A673 (cell line): ENCODE data around the gene CWC27. TPM values are rescaled to one million over a fixed set of nuclear protein-coding genes. Genes with fewer than 3 reads are reported as not detected.

Source experiments
- BruUV-seq: library from RNA; stranded (reverse); fragments of 400-500 nt; replicated peaks from 2 replicates; lab custom pipeline; 2021; lab: Mats Ljungman, UMichigan
- CTCF ChIA-PET: fragments of 300-600 bp; sonication (Branson Sonifier 250); formaldehyde crosslinking; loops from one replicate; lab custom pipeline; 2022; ENCODE audit warnings: antibody characterized with exemption; lab: Charles Lee
- POLR2A ChIA-PET: fragments of 300-600 bp; sonication (Branson Sonifier 250); formaldehyde crosslinking; loops from one replicate; lab custom pipeline; 2022; ENCODE audit warnings: antibody characterized with exemption; ENCODE audit not compliant: low non-redundant PET; lab: Charles Lee
- DNase-seq: peaks from one replicate; pipeline ENCODE4 v3.0.0-alpha.2; 2015; ENCODE audit warnings: low spot score
- H3K27ac ChIP-seq: fragments of 200-600 bp; sonication (generic); 2 replicates; pipeline ENCODE4 v1.5.1; 2016; ENCODE audit warnings: mixed run types, low read depth, mild to moderate bottlenecking, mixed read lengths, antibody characterized with exemption, low read length; ENCODE audit not compliant: poor library complexity, severe bottlenecking
- H3K27me3 ChIP-seq: fragments of 200-600 bp; sonication (generic); replicated peaks from 2 replicates; pipeline ENCODE4 v1.6.1; 2017; ENCODE audit warnings: mixed run types, low read depth, mild to moderate bottlenecking, mixed read lengths, antibody characterized with exemption, low read length; ENCODE audit not compliant: insufficient read depth, poor library complexity
- H3K36me3 ChIP-seq: fragments of 200-600 bp; sonication (generic); 2 replicates; pipeline ENCODE4 v1.6.1; 2016; ENCODE audit warnings: mixed run types, mild to moderate bottlenecking, mixed read lengths, antibody characterized with exemption, low read length; ENCODE audit not compliant: insufficient read depth, poor library complexity, severe bottlenecking
- H3K4me1 ChIP-seq: fragments of 200-600 bp; sonication (generic); 2 replicates; pipeline ENCODE4 v1.6.1; 2017; ENCODE audit warnings: mixed run types, mild to moderate bottlenecking, mixed read lengths, antibody characterized with exemption, low read length; ENCODE audit not compliant: insufficient read depth, poor library complexity, severe bottlenecking
- H3K4me3 ChIP-seq: fragments of 200-600 bp; sonication (generic); 2 replicates; pipeline ENCODE4 v1.5.1; 2016; ENCODE audit warnings: low read depth, mixed run types, mild to moderate bottlenecking, mixed read lengths, low read length; ENCODE audit not compliant: poor library complexity, severe bottlenecking
- H3K9me3 ChIP-seq: fragments of 200-600 bp; sonication (generic); 2 replicates; pipeline ENCODE4 v1.6.1; 2016; ENCODE audit warnings: mixed run types, low read depth, mild to moderate bottlenecking, mixed read lengths, antibody characterized with exemption, low read length; ENCODE audit not compliant: poor library complexity, severe bottlenecking
- EZH2 ChIP-seq: fragments of 200-600 bp; sonication (generic); IDR thresholded peaks from 2 replicates; pipeline ENCODE4 v1.6.1; 2017; ENCODE audit warnings: borderline replicate concordance, low read depth, mild to moderate bottlenecking, mixed read lengths, antibody characterized with exemption, low read length; ENCODE audit not compliant: poor library complexity, severe bottlenecking
- intact Hi-C: fragments of 100-400 bp; cut with micrococcal nuclease; formaldehyde crosslinking; loops from one replicate; pipeline ENCODE4 v1.10.0; 2022; ENCODE audit not compliant: unreplicated experiment
- total RNA-seq: library from RNA; stranded (reverse); gene quantifications from 2 replicates; pipeline ENCODE4 v1.2.3, GENCODE V29; 2021
- TF ChIP-seq, protein P1 (sequence below): fragments of 300-800, 200-600 bp; sonication (generic); conservative IDR thresholded peaks from 2 replicates; pipeline ENCODE4 v1.5.1; 2017; ENCODE audit warnings: low read depth, mild to moderate bottlenecking, antibody characterized with exemption, low read length, moderate library complexity, mixed read lengths

CWC27 gene
- total RNA-seq, 1 experiment from 2014 or later, result 38.0 TPM

DNA sequence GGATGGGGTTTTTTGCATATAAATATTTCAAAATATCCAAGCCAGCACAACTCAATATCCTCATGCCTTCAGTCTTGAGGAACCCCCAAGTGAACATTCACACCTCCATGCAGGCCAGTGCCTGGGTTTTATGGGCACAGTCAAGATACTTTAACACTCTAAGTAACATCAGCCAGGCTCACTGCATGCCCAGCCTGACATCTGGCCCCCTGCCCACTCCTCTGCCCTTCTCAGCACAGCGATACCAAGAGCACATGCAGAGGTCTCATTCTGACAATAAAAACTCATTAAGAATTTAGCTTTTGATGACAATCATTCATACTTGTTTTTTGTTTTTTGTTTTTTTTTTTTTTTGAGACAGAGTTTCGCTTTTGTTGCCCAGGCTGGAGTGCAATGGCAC, 250.0 kb downstream of the CWC27 start:
- no TSS peak for BruUV-seq
- Histone ChIP-seq H3K27ac (no peak overlapping the region), H3K9me3 (no peaks in the 10 kb centered on the region), H3K4me3 (no peak overlapping the region), H3K27me3 (no peaks in the 10 kb centered on the region), H3K36me3 (no peaks in the 10 kb centered on the region), H3K4me1 (no peaks in the 10 kb centered on the region)
- DNase-seq, result no peak
- ChIA-PET POLR2A (no interaction called here), CTCF (no interaction called here)
- intact Hi-C loops, result no loop called here
- TF ChIP-seq, protein P1, sequence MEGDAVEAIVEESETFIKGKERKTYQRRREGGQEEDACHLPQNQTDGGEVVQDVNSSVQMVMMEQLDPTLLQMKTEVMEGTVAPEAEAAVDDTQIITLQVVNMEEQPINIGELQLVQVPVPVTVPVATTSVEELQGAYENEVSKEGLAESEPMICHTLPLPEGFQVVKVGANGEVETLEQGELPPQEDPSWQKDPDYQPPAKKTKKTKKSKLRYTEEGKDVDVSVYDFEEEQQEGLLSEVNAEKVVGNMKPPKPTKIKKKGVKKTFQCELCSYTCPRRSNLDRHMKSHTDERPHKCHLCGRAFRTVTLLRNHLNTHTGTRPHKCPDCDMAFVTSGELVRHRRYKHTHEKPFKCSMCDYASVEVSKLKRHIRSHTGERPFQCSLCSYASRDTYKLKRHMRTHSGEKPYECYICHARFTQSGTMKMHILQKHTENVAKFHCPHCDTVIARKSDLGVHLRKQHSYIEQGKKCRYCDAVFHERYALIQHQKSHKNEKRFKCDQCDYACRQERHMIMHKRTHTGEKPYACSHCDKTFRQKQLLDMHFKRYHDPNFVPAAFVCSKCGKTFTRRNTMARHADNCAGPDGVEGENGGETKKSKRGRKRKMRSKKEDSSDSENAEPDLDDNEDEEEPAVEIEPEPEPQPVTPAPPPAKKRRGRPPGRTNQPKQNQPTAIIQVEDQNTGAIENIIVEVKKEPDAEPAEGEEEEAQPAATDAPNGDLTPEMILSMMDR, result no peak
- no peak for TF ChIP-seq EZH2

GRCh38 chr5:65020492-65020891, 251.8 kb downstream of the CWC27 start:
- no peaks in the 10 kb centered on the region for H3K4me1 ChIP-seq
- no peaks in the 10 kb centered on the region for H3K36me3 ChIP-seq
- H3K27me3 ChIP-seq, result no peaks in the 10 kb centered on the region
- no TSS peak for BruUV-seq
- POLR2A ChIA-PET, result no interaction called here
- TF ChIP-seq, protein P1, result no peak
- no peak for TF ChIP-seq EZH2
- no peak overlapping the region for H3K27ac ChIP-seq
- CTCF ChIA-PET, result no interaction called here
- H3K4me3 ChIP-seq, result no peak overlapping the region
- intact Hi-C loops, result no loop called here
- DNase-seq, result no peak
- no peaks in the 10 kb centered on the region for H3K9me3 ChIP-seq

DNA sequence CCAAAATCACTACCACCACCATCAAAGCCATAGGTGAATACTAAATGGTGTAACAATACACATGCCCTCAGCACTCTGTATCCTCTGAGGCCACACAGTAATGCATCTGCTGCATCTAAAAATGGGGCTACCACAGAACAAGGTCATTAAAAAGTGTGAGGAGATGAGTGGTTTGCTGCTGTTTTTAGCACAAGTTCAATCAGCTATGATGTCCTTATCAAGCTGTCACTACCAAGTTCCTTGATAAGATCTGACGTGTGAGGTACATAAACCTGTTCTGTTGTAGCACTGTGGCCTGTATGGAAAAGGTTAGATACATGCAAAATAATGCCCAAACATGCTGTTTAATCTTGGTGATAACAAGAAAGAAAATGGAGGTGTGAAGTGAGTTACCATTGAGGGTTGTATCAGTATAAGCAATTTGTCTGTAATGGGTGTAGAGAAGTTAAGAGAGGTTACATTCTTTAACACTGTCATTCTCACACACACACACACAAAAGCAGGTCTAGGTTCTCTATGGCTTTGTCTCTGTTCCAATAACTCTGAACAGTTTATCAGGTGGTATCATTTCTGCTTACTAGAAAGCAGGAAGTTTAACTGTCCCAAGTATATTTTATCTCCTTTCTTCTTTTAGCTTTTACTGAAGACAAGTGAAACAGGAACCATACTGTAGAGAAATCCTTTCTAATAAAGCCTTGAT, 252.9 kb downstream of the CWC27 start:
- Histone ChIP-seq H3K9me3 (no peaks in the 10 kb centered on the region), H3K4me1 (no peaks in the 10 kb centered on the region), H3K27ac (no peak overlapping the region), H3K36me3 (no peaks in the 10 kb centered on the region), H3K4me3 (no peak overlapping the region), H3K27me3 (no peaks in the 10 kb centered on the region)
- ChIA-PET POLR2A (interaction anchor here (0.6 kb wide), 1 partner anchor 84 kb away, joined by 4 read pairs; no protein-coding TSS in a partner anchor), CTCF (no interaction called here)
- DNase-seq, result no peak
- no TSS peak for BruUV-seq
- intact Hi-C loops, result no loop called here
- TF ChIP-seq EZH2, result no peak
- TF ChIP-seq, protein P1, result no peak
